NCI-H526 treated with DMSO at 0.1 percent for 48 hours (cell line): Measurements from ENCODE around the gene NRXN2.

Experiments used
- DNase-seq: peaks from one replicate; lab custom pipeline; 2025; lab: John Stamatoyannopoulos, UW

NRXN2 gene

GRCh38 chr11:64723117-64723906 lies at the start of gene NRXN2:
NRXN2 (minus strand) TSS chr11:64723197; CDS start chr11:64713699, 9,498 bp downstream.
- DNase-seq, result peak; percentile 82

- DNase-seq, result no peak
Observed at GRCh38 chr11:64772303-64773018, 49.5 kb upstream of the NRXN2 start.

- no peak for DNase-seq
Observed at GRCh38 chr11:64771861-64772260, 48.9 kb upstream of the NRXN2 start.

GRCh38 chr11:64770120-64770519 lies 47.1 kb upstream of the NRXN2 start:
- DNase-seq, result no peak

- DNase-seq, result no peak
Observed at GRCh38 chr11:64769283-64769682, 46.3 kb upstream of the NRXN2 start.

GRCh38 chr11:64768300-64768694 lies 45.3 kb upstream of the NRXN2 start:
- DNase-seq, result no peak

GRCh38 chr11:64767344-64768299 lies 44.6 kb upstream of the NRXN2 start:
- peak; percentile 40 for DNase-seq

- DNase-seq, result no peak
Observed at GRCh38 chr11:64766881-64767280, 43.9 kb upstream of the NRXN2 start.

GRCh38 chr11:64765851-64766665 lies 43.1 kb upstream of the NRXN2 start:
- no peak for DNase-seq

GRCh38 chr11:64765291-64765850 lies 42.4 kb upstream of the NRXN2 start:
- no peak for DNase-seq

GRCh38 chr11:64764753-64765152 lies 41.8 kb upstream of the NRXN2 start:
- no peak for DNase-seq

- DNase-seq, result no peak
Observed at GRCh38 chr11:64764040-64764611, 41.1 kb upstream of the NRXN2 start.

- no peak for DNase-seq
Observed at GRCh38 chr11:64763526-64764039, 40.6 kb upstream of the NRXN2 start.

- DNase-seq, result no peak
Observed at GRCh38 chr11:64762674-64763525, 39.9 kb upstream of the NRXN2 start.

- DNase-seq, result no peak
Observed at GRCh38 chr11:64762277-64762673, 39.3 kb upstream of the NRXN2 start.

- no peak for DNase-seq
Observed at GRCh38 chr11:64760759-64761420, 37.9 kb upstream of the NRXN2 start.

- DNase-seq, result no peak
Observed at GRCh38 chr11:64759722-64760719, 37.0 kb upstream of the NRXN2 start, which contains the start of gene PYGM. PYGM (minus strand) TSS chr11:64759974; CDS start chr11:64759898, 76 bp downstream.
